HG03097 (cell line): ENCODE measurements around the gene ADAMTS9.

Experiments used
- ATAC-seq: cut with Tn5 transposase; IDR thresholded peaks from one replicate; pipeline ENCODE4 v1.9.1; 2021; ENCODE audit not compliant: unreplicated experiment, low FRiP score

Gene ADAMTS9

GRCh38 chr3:64655160-64655559, 32.6 kb downstream of the ADAMTS9 start:
- no peak for ATAC-seq

GRCh38 chr3:64654013-64654412, 33.8 kb downstream of the ADAMTS9 start:
- no peak for ATAC-seq

GRCh38 chr3:64653101-64653500, 34.7 kb downstream of the ADAMTS9 start:
- no peak for ATAC-seq

GRCh38 chr3:64651741-64652241, 36.0 kb downstream of the ADAMTS9 start:
- no peak for ATAC-seq

GRCh38 chr3:64651303-64651702, 36.5 kb downstream of the ADAMTS9 start:
- ATAC-seq = no peak

GRCh38 chr3:64650715-64651114, 37.1 kb downstream of the ADAMTS9 start:
- ATAC-seq = no peak

- no peak for ATAC-seq
Observed at GRCh38 chr3:64650096-64650622, 37.6 kb downstream of the ADAMTS9 start.

GRCh38 chr3:64648927-64649906, 38.6 kb downstream of the ADAMTS9 start:
- ATAC-seq = no peak

- no peak for ATAC-seq
Observed at GRCh38 chr3:64647825-64648224, 40.0 kb downstream of the ADAMTS9 start.

- no peak for ATAC-seq
Observed at GRCh38 chr3:64645243-64645642, 42.6 kb downstream of the ADAMTS9 start.

- no peak for ATAC-seq
Observed at GRCh38 chr3:64644483-64644882, 43.3 kb downstream of the ADAMTS9 start.

GRCh38 chr3:64642327-64643151, 45.3 kb downstream of the ADAMTS9 start:
- no peak for ATAC-seq

GRCh38 chr3:64638981-64639481, 48.8 kb downstream of the ADAMTS9 start:
- no peak for ATAC-seq

- no peak for ATAC-seq
Observed at GRCh38 chr3:64638511-64638910, 49.3 kb downstream of the ADAMTS9 start.

GRCh38 chr3:64634417-64634816, 53.4 kb downstream of the ADAMTS9 start:
- no peak for ATAC-seq

GRCh38 chr3:64631951-64632350, 55.8 kb downstream of the ADAMTS9 start:
- ATAC-seq = no peak

GRCh38 chr3:64627471-64628321, 60.1 kb downstream of the ADAMTS9 start:
- ATAC-seq = no peak

- no peak for ATAC-seq
Observed at GRCh38 chr3:64627042-64627441, 60.8 kb downstream of the ADAMTS9 start.

- no peak for ATAC-seq
Observed at GRCh38 chr3:64625381-64625780, 62.4 kb downstream of the ADAMTS9 start.

GRCh38 chr3:64623125-64623524, 64.7 kb downstream of the ADAMTS9 start:
- no peak for ATAC-seq
